Glomerular endothelial cell (primary cell): Measurements from ENCODE around the gene USH2A. TPM values are rescaled to one million over a fixed set of nuclear protein-coding genes. Genes with fewer than 3 reads are reported as not detected.

Experiments used
- DNase-seq: peaks from one replicate; pipeline ENCODE4 v3.0.0-alpha.2; 2011; ENCODE audit warnings: low read depth, low spot score; ENCODE audit errors: extremely low read depth
- total RNA-seq: library from RNA; depleted of rRNA; stranded (reverse); fragments of >200 nt; gene quantifications from 2 replicates; pipeline ENCODE4 v1.2.3, GENCODE V29; 2015

USH2A gene, protein sequence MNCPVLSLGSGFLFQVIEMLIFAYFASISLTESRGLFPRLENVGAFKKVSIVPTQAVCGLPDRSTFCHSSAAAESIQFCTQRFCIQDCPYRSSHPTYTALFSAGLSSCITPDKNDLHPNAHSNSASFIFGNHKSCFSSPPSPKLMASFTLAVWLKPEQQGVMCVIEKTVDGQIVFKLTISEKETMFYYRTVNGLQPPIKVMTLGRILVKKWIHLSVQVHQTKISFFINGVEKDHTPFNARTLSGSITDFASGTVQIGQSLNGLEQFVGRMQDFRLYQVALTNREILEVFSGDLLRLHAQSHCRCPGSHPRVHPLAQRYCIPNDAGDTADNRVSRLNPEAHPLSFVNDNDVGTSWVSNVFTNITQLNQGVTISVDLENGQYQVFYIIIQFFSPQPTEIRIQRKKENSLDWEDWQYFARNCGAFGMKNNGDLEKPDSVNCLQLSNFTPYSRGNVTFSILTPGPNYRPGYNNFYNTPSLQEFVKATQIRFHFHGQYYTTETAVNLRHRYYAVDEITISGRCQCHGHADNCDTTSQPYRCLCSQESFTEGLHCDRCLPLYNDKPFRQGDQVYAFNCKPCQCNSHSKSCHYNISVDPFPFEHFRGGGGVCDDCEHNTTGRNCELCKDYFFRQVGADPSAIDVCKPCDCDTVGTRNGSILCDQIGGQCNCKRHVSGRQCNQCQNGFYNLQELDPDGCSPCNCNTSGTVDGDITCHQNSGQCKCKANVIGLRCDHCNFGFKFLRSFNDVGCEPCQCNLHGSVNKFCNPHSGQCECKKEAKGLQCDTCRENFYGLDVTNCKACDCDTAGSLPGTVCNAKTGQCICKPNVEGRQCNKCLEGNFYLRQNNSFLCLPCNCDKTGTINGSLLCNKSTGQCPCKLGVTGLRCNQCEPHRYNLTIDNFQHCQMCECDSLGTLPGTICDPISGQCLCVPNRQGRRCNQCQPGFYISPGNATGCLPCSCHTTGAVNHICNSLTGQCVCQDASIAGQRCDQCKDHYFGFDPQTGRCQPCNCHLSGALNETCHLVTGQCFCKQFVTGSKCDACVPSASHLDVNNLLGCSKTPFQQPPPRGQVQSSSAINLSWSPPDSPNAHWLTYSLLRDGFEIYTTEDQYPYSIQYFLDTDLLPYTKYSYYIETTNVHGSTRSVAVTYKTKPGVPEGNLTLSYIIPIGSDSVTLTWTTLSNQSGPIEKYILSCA (N-terminal part only)
- total RNA-seq, result not detected in 2 replicates

DNA sequence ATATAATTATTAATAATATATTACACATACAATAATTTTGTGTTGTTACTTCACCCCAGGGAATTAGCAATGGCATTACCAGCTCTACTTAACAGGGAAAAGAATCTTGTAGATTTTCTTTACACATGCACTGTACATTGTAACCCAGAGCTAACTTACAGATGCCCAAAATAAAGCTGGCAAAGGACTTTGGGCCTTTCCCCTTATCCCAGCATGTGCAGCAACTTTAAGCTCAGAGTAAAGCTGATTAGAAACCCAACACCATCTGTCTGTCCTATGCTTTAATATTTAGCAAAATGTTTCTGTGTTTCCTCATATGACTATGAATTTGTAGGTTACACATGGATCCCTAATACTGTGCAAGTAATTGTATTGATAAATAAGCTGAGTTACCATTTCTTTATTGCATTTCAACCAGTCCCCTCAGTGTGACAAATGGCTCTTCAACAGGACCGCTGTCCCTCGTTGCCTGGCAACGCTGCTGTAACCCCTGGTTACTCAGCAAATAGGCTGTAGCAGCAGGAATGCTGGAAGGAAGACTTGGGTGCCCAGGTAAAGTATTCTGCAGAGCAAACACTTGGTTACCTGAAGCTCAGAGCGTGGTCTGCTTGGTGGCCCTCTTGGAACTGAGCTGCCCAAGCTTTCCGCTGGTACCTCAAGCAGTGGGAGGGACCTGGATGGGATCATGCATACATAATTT is at the start of gene USH2A:
USH2A (minus strand) TSS at position 628 of the 700 bp plus-strand sequence. CDS start 1,112 bp downstream, outside the sequence.
- DNase-seq, result no peak

DNA sequence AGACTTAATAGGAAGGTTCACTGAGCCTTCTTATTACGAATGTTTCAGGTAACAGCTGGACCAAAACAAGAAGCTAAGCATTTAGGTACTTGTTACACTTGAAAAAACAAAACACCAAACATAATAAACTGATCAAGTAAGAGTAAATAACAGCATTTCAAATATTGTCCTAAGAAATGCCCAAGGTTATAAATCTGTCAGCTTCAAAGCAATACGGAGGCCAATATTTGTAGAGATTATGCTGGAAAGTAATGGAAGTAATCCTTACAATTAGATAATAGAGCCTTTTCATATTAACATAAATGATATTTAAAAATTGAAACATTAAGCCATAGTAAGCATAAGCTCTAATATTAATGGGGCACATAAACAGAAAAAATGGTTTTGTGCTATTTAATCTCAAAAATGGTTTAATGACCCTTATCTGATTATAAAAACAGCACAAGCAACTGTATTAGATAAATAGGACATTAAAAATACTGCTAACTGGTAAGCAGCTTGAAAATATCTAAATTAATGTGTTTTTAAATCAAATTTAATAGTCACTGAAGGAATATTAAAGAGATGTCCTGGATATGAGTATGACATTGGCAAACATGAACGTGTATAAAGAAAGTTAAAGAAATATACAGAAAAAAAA is 43.0 kb upstream of the USH2A start:
- no peak for DNase-seq

DNA sequence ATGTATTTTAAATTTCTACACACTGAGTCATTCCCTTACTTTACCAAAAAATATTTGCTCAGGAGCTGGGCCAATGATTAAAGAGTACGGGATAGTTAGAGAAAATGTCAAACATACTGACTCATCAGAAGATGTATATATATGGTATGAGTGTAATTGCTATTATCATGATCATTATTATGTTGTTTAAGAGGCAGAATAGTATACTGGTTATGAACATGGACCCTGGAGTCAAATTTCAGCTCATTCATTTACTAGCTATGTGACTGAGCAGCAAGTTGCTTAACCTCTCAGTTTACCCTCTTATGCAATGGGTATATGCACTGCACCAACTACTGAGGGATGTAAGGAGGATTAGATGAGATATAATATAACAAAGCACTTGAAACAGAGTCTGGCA is 41.2 kb upstream of the USH2A start:
- DNase-seq, result no peak

DNA sequence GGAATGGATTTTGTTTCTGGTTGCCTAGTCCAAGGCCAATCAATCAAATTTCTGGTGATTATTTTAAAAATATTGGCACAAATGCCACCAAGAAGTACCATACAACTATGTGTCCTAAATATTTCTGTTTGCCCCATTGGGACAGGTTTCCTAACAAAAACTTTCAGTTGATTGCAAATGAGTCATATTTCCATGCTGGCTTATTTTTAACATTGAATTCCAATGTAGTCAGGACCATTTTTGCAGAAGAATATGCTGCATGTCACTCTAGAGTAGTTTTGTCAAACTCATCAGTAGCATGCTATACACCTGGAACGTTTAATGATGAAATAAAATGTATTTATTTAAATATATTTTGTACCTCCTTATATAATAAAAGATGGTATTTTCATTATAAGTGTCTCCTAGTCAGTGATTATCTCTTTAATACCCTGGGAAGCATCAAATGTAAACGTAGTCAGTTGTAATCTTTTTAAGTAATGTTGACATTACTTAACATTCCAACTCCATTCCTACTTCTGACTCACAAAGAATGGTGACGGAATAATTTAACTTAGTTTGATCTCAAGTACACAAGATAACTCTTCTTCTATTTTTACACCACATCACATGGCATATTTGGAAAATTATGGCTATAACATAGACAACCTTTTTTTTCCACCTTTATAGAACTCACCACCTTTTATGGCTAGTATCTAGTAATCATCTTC is 39.0 kb upstream of the USH2A start:
- DNase-seq, result no peak

DNA sequence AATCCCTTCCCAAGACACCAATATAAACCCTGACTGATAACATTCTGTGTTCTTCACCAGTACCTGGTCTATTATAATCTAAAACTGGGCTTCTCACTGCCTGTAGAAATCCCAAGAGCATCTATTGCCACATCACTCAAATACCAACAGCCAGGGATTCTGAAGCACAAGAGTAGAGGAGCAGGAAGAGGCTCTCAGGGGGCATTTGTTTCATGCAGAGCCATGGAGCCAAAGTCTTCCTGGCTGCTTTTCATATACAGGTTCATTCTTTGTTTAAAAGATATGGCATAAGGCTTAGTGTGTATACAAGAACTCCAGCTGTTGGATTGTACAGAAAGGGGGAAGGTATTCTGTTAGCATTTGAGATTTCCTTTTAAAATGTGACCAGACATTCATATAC is 38.2 kb upstream of the USH2A start:
- DNase-seq, result no peak

DNA sequence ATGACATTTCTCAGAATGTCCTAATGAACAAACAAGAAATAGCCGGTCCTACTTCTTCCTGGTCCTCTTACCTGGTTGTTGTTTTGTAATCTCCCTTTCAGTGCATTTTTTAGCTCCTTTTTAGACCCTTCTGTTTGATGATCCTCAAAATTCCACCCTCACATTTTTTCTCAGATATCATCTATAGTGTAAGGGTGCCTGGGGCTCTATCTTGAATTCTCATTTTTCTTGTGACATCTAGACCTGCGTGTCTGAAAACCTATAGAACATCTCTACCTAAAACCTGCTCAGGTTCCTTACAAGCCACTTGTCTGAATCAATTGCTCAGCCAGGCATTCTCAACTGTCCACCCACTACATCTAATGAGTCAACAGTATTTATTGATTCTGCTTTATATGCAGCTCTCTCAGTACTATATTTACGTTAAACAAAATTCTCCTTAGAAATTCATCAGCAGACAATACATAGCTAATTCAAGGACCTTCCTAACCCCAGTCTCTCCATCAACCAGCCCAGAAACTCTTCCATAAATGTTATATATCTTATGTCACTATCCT is 36.5 kb upstream of the USH2A start:
- DNase-seq, result no peak

DNA sequence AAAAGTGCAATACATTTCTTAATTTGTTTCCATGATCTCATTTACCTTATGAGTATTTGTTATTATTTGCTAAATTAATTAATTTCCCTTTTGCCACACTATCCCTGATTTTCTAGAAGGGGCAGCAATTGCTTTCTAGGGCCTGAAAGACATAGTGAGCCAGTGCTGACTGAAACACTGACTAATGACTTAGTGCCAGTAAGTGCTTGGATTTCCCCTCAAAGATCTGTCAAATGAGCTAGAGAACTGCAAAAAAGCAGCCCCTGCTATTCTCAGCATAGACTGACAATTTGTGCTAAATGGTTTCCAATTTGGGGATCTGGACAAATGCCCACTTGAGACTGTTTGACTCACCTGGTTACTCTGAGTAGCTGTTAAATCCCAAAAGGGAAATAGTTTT is 35.6 kb upstream of the USH2A start:
- no peak for DNase-seq

DNA sequence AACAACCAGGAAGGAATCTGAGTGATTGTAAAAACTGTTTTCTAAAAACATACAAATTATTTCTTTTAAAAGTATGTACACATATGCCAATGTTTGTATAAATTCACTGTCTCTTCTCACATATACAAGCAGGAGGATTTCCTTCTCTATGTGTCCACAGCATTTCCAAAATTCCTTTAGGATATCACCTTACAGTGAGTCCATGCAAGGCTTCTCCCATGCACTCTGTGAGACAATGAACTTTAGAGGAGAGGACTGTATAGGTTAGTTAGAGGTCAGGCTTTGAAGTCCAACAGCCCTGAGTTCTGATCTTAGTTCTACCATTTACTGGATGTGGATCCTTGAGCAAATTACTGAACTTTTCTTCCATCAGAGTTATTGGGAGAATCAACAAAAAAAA is 34.1 kb upstream of the USH2A start:
- no peak for DNase-seq

DNA sequence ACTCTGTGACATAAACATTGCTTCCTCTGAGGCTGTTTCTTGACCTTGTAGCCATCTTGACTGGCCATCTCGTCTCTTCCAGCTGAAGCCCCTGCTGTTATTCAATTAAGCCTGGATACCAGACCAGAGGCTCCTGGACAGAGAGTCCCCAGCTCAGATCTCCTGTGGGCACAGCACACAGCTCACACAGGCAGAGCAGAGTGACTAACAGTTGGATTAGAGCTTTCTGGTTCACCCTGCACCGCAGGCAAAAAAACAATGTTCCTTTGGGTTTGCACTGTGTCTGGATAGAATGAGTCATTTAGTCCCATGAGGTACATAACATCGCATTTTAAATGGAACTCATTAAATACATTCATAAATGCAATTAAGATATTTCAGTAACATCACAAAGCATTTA is 33.4 kb upstream of the USH2A start:
- no peak for DNase-seq

DNA sequence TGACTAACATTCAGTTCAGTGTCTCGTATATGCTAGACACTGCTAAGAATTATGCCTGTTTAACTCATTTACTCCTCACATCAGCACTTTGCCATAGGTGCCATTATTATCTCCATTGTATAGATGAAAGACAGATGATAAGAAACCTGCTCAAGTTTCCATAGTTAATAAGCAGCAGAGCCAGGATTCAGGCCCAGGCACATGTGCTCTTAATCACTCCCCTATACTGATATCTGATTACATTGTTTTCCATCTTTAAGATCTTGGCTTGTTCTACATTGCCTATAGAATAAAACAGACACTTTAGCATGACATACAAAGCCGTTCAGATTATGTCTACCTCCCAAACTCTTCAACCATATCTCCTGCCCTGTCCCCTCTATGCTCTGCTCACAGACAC is 30.5 kb upstream of the USH2A start:
- no peak for DNase-seq

DNA sequence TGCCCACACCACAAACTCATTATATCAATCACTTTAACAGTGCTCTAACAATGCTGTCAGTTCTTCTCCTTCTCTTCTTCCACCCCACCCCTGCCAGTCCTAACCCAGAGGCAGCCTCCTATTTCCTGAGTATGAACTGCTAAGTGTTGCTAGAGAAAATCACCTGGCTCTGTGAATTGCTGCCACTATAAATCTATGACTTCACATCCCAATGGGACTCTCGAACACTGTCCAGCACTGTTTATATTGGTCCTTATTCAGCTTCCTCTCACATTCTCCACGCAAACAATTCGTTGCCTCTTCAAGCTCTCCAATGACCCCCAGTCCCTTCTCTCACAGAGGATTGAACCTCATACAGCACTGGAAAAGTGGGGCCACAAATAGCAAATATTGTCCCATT is 27.0 kb upstream of the USH2A start:
- no peak for DNase-seq

DNA sequence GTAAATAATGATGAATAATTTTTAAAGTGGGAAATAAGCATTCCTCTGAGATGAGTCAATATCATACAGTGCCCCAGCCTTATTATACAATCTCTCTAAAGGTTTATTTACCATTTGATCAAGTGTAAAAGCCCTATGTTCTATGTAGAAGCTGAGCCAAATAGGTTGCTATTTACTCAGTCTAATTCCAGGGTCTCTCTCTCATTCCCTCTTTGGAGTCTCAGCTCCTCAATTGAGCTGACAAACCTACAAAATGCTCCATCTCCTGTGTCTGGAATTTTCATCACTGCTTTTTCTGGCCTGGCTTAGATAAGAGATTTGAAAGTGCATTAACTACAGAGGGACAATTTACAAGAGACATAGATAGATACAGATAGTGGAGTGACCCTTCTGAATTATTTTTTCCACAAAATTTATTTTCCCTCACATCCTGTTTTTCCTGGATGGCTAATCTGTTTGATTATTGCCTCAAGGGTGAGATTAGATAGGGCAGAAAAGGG is 24.8 kb upstream of the USH2A start:
- no peak for DNase-seq

DNA sequence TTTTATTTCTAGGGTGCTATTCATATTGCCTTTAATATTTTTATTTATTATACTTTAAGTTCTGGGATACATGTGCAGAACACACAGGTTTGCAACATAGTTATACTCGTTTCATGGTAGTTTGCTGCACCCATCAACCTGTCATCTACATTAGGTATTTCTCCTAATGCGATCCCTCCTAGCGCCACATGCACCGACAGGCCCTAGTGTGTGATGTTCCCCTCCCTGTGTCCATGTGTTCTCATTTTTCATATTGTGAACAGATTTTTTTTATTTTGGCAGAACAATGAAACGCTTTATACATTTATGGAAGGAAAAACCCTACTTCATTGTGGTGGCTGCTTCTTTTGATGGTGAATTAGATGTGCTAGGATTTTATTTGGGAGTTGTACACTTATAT is 14.4 kb upstream of the USH2A start:
- DNase-seq, result no peak

DNA sequence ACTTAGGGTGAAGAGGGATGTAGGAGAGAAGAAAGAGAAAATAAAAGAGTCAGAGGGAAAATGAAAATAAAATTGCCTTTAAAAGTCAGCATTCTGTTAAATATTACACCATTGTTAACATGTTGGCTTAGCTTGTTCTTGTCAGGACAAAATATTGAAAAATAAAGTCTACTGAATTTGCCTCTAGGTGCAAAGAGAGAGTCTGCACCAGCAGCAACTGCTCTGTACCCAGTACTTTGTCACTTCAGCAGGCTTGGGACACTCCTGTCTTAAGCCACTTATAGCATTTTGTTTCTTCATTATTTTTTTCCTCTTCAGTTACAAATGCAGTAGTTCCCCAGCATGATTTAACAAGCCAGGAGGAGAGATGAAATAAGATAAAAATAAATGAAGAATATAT is 11.0 kb upstream of the USH2A start:
- no peak for DNase-seq

DNA sequence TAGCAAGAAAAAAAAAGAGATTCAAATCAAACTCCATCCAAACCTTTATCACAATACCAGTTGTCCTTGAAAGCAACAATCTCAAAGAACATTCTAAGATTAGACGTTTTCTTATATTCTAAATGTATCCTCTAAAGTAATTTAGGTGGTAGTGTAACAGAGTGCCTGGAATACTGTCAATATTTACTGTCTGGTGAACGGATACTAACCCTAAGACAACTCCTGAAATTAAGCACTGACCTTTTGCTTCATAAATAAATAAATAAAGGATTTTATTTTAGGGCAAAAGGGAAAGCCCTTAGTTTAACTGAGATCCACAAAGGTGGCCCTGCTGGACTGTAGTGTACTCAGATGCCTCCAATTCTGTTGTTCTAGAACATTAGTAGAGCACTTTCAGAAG is 9.9 kb upstream of the USH2A start:
- DNase-seq, result no peak

DNA sequence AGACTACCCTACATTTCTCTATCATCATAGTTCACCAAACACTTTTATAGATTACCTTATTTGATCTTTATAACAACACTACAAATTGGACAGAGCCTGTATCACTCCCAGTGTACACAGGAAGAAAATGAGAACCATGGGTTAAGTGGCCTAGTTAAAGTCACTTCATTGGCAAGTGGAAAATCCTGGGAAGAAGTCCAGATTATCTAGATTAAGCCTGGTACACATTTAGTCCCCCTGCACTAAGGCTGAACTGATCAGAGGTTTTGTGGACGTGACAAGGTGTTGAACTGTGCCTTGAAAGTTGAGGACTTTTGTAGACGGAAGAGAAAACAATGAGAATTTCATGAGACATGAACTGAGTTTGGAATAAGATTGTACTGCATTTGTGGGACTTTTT is 7.5 kb upstream of the USH2A start:
- DNase-seq, result no peak

DNA sequence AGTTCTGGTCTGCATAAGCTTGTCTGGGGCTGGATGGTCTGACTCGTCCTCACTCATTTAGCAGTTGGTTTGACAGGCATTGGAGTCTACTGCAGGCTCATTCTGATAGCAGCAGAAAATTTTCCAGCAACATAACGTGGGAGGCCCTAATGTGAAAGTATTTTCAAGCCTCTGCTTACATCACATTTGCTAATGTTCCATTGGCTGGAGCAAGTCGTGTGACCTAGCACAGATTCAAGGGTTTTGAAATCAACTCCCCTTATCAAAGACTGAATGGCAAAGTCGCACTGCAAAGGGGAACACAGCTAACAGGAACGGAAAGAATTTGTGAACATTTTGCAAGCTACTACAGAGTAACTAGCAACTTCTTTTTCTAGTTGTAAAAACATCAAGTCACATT is 2.3 kb upstream of the USH2A start:
- DNase-seq, result no peak

DNA sequence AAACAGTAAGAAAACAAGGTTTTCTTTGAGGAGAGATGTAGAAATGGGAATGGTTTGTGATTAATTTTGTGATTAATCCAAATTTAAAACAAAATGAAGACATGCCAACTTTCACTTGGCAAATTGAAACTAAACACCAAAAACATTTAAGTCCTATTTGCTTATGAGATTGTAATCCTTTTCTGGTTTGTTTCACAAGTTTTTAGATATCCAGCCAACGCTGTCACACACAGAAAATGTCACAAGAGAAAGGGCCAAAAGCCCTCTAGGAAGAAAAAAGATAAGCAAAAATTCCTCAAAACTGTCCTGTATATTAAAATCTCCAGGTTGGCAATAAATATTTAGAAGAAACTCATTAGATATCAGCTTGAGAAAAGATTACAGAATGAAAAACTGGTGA is 2.5 kb downstream of the USH2A start:
- no peak for DNase-seq

DNA sequence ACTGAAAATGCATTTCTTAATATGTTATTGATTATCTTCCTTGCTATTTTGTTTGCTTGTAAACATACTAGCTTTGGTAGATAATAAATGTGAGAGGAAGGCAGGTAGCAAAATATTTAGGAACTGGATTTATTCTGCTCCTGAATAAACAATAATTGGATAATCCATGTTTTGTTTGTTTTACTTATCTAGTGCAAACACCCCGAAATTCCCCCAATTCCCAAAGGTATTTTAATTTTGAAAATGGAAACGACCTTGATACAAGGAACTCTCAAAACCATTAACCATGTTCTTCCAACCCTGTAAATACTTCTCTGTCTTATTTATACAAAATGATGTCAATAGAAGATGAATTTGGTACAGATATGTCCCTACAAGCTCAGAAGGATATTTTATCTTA is 3.0 kb downstream of the USH2A start:
- no peak for DNase-seq
